ENCODE data around the gene CHCHD1.
"Not testable (repeated sequence)": the region's sequence is repeated elsewhere in the genome, so short reads cannot be mapped to it uniquely, and the experiment has no call there.

Gene CHCHD1

GRCh38 chr10:73814276-73814895 is 32.5 kb downstream of the CHCHD1 start:
- no peak for DNase-seq

DNA sequence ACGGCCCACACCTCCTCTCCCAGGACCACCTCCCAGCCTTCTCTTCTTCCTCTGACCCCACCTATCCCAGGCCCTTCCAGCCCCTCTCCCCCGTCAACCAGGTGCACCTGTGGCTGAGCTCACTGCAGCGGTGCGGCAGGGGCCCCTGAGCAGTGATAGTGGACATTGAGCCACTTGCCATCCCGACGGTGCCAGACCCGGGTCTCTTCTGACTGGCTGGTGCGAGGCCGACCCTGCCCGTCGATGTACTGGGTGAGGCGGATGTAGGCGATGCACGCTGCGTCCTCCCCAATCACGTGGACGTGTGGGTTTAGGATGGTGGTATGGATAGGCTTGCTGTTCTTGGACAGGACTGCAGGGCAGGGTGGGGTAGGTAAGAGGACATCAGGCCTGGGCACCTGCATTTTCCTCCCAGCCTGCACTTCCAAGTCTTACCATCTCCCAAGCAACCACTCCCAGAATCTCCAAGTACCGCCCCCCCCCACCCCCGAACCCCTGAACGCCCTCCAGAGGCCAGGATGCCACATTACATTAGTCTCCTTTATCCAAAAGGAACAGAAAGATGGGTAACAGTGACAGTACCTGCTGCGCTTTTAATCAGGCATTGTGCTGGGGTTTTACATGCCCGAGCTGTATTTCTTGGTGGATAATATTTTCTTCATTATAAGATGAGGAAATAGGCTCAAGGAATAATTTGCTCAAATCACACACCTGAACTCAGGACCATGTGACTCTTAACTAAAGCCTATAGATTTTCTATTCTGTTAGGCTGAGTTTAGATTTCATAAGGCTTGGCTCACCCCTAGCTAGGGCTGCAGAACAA is 33.3 kb downstream of the CHCHD1 start:
- DNase-seq, result peak; percentile 84

DNA sequence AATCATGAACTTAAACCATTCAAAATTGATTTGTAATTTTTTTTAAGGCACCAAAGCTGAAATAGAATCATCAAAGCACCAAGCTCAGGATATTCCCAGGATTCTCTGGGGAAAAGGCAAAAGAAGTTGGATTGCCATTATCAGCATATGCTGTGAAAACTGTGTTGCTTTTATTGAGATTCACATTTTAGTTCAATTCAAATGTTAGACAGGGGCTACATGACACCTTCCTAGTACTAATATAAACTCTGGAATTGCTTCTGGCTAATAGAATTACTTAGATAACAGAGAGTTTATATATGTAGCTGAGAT is 33.8 kb downstream of the CHCHD1 start:
- DNase-seq, result no peak

- no peak for DNase-seq
Observed at GRCh38 chr10:73816917-73817729, 35.3 kb downstream of the CHCHD1 start.

- no peak for DNase-seq
Observed at GRCh38 chr10:73817826-73818225, 36.0 kb downstream of the CHCHD1 start.

GRCh38 chr10:73818402-73818801 is 36.6 kb downstream of the CHCHD1 start:
- no peak for DNase-seq

- no peak for DNase-seq
Observed at GRCh38 chr10:73819081-73819480, 37.2 kb downstream of the CHCHD1 start.

GRCh38 chr10:73819513-73820093 is 37.8 kb downstream of the CHCHD1 start:
- no peak for DNase-seq

DNA sequence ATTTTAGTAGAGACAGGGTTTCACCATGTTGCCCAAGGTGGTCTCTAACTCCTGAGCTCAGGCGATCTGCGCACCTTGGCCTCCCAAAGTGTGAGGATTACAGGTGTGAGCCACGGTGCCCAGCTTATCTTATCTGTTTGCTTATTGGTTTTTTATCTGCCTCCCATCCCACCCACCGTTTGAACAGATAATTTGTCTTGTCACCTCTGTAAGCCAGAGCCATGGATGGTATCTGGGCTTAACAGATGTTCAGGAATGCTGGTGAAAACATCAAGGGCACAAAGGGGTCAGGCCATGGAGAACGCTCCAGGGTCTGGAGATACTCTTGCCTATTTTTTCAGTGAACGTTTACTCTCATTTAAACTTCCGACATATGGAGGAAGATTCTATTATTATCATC is 41.5 kb downstream of the CHCHD1 start:
- no peak for DNase-seq

DNA sequence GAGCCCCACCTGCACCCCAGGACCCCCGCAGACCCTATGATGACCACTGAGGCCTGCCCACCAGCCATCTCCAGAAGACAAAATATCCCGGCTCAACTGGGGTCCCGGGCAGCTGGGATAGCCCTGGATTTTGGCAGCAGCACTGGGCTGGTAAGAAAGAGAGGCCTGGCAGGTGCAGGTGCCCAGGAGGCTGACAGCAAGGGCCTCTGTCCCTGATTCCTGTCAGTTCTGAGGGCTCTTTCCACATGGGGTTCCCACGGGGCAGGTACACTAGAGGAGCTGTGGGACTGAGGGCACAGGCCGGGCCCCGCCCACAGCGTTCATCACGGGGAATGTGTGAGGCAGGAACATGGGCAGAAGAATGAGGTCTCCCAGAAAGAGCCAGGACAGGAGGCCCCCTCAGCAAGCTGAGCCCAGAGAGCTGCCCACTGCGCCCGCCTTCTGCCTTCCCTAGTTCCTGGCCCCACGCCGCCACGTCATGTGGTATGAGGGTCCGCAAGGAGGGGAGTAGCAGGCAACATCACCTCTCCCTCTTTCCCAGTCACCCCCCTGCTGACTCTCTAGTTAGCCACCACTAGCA is 42.4 kb downstream of the CHCHD1 start:
- DNase-seq, result no peak

- no peak for DNase-seq
Observed at GRCh38 chr10:73827346-73828089, 45.7 kb downstream of the CHCHD1 start.

DNA sequence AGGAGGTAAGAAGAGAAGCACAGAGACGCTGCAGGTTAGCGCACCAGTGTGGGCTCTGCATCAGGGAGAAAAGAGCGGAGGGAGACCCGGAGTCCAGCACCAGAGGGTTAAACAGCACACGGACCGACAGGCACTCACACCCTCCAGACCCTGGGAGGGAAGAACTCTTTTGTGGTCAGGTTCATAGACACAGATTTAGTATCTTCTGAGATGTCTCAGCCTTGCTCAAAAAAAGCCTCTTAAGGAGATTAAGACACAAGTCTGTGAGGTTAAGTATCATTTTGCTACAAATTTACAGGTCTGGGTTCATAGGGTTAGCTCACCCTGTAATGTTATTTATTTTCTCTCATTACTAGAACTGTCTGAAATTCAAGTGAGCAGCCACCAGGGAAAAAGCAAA is 46.3 kb downstream of the CHCHD1 start:
- DNase-seq, result no peak

DNA sequence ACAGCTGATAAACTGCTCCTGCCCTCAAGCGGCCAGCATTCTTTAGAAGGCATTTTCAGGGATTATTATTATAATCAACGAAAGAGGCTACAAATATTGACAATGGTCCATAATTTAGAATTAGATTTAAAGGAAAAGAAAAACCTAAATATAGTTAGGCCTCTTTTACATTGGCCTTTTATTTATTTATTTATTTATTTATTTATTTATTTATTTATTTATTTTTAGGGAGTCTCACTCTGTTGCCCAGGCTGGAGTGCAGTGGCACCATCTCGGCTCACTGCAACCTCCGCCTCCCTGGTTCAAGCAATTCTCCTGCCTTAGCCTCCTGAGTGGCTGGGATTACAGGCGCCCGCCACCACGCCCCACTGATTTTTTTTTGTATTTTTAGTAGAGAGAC is 47.2 kb downstream of the CHCHD1 start:
- DNase-seq, result not testable (repeated sequence)

Data from 8988T (cell line).